ENCODE data around the gene JPH2. TPM values are rescaled to one million over a fixed set of nuclear protein-coding genes. Genes with fewer than 3 reads are reported as not detected.
A peak's percentile ranks its signal among the peaks of the same experiment; 100 is the strongest.

JPH2 gene
- total RNA-seq, 1 donor from 2014 or later, result 4.9 TPM

GRCh38 chr20:44071526-44072111 lies 115.4 kb downstream of the JPH2 start:
- Mint-ChIP-seq H3K4me1 (ENCODE audit: unreplicated experiment) (no peaks in the 10 kb centered on the region), H3K9me3 (no peaks in the 10 kb centered on the region), H3K4me3 (no peak overlapping the region), H3K27me3 (peaks cover 13% of the 10 kb centered on the region), H3K27ac (no peak overlapping the region), H3K36me3 (no peaks in the 10 kb centered on the region)
- TF ChIP-seq CTCF (conservative IDR thresholded peaks at IDR 0.05), result no peak
- peak; percentile 51 for DNase-seq (ENCODE audit: extremely low spot score, unreplicated experiment)

GRCh38 chr20:44071057-44071456 lies 115.9 kb downstream of the JPH2 start:
- no peaks in the 10 kb centered on the region for H3K36me3 Mint-ChIP-seq
- H3K27ac Mint-ChIP-seq, result no peak overlapping the region
- TF ChIP-seq CTCF (conservative IDR thresholded peaks at IDR 0.05), result no peak
- no peak overlapping the region for H3K4me3 Mint-ChIP-seq
- no peak for DNase-seq (ENCODE audit: extremely low spot score, unreplicated experiment)
- no peaks in the 10 kb centered on the region for H3K4me1 Mint-ChIP-seq (ENCODE audit: unreplicated experiment)
- no peaks in the 10 kb centered on the region for H3K9me3 Mint-ChIP-seq
- H3K27me3 Mint-ChIP-seq, result peaks cover 13% of the 10 kb centered on the region

GRCh38 chr20:44070139-44070900 lies 116.7 kb downstream of the JPH2 start:
- Mint-ChIP-seq H3K9me3 (no peaks in the 10 kb centered on the region), H3K4me1 (ENCODE audit: unreplicated experiment) (no peaks in the 10 kb centered on the region), H3K36me3 (no peaks in the 10 kb centered on the region), H3K4me3 (no peak overlapping the region), H3K27me3 (peaks cover 13% of the 10 kb centered on the region), H3K27ac (no peak overlapping the region)
- DNase-seq (ENCODE audit: extremely low spot score, unreplicated experiment), result no peak
- TF ChIP-seq CTCF (conservative IDR thresholded peaks at IDR 0.05), result no peak

GRCh38 chr20:44069203-44070011 lies 117.6 kb downstream of the JPH2 start:
- Mint-ChIP-seq H3K4me1 (ENCODE audit: unreplicated experiment) (no peaks in the 10 kb centered on the region), H3K36me3 (no peaks in the 10 kb centered on the region), H3K27ac (no peak overlapping the region), H3K4me3 (no peak overlapping the region), H3K27me3 (peaks cover 13% of the 10 kb centered on the region), H3K9me3 (no peaks in the 10 kb centered on the region)
- peak; percentile 53 for DNase-seq (ENCODE audit: extremely low spot score, unreplicated experiment)
- TF ChIP-seq CTCF (conservative IDR thresholded peaks at IDR 0.05), result no peak

GRCh38 chr20:44068316-44069201 lies 118.4 kb downstream of the JPH2 start:
- Mint-ChIP-seq H3K4me1 (ENCODE audit: unreplicated experiment) (no peaks in the 10 kb centered on the region), H3K27me3 (peaks cover 12% of the 10 kb centered on the region), H3K9me3 (no peaks in the 10 kb centered on the region), H3K36me3 (no peaks in the 10 kb centered on the region), H3K27ac (no peak overlapping the region), H3K4me3 (no peak overlapping the region)
- DNase-seq (ENCODE audit: extremely low spot score, unreplicated experiment), result peak; percentile 65
- no peak for TF ChIP-seq CTCF (conservative IDR thresholded peaks at IDR 0.05)

Measured in type B pancreatic cell (in vitro differentiated cells).